Cerebellar cortex (tissue), 1 donor: ENCODE data around the gene NMD3.
"Not testable (repeated sequence)": the region's sequence is repeated elsewhere in the genome, so short reads cannot be mapped to it uniquely, and the experiment has no call there.

Experiments
- DNase-seq: peaks from one replicate; pipeline ENCODE4 v3.0.0-alpha.2; 2015; ENCODE audit warnings: low spot score

NMD3 gene

GRCh38 chr3:161231861-161232260 is 10.8 kb downstream of the NMD3 start:
- no peak for DNase-seq

DNA sequence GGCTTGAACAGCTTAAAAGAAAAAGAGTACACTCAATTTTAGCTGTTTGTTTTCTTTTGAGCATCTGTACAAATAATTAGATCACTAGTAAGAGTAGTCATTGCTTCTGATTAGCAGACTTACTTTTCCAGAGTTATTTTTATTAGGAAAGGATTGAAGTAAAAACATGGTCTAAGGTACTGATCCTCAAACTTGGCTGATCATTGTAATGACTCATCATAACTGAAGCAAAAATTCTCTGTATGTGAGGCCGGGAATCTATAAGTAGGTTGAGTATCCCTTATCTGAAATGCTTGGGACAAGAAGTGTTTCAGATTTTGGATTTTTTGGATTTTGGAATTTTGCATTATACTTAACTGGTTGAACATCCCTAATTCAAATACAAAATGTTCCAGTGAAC is 12.4 kb downstream of the NMD3 start:
- DNase-seq, result no peak

GRCh38 chr3:161236240-161236639 is 15.1 kb downstream of the NMD3 start:
- no peak for DNase-seq

GRCh38 chr3:161239700-161240099 is 18.6 kb downstream of the NMD3 start:
- no peak for DNase-seq

DNA sequence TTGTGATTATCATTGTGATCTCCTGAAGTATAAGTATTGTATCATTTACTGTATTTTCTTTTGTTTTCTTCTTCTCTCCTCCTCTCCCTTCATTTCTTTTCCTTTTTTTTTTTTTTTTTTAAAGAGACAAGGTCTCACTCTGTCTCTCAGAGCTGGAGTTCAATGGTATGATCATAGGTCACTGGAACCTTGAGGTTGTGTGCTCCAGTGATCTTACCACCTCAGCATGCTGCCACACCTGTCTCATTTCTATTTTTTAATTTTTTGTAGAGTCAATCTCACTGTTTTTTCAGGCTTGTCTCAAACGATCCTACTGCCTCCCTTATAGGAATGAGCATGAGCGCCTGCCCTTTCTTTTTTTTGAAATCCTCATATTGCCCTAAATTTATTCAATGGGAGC is 23.4 kb downstream of the NMD3 start:
- DNase-seq, result no peak

DNA sequence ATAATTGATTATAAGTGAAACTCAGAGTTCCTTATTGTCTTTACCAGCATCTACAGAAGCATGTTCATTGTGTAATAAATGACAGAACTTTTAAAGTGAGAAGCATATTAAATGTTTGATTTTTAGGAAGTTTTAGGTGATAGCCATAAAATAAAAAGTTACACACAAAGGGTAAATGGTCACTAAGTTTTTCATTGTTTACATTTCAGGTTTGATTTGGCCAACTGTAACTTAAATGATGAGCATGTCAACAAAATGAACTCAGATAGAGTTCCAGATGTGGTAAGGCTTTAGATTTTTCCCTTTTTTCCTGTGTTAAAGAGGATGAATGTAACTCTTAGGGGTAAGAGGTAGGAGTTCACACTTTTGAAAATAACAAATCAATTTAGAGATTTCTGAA is 25.9 kb downstream of the NMD3 start:
- no peak for DNase-seq

GRCh38 chr3:161250116-161250515 is 29.0 kb downstream of the NMD3 start:
- DNase-seq, result no peak

- no peak for DNase-seq
Measured at GRCh38 chr3:161251716-161252115, 30.6 kb downstream of the NMD3 start.

DNA sequence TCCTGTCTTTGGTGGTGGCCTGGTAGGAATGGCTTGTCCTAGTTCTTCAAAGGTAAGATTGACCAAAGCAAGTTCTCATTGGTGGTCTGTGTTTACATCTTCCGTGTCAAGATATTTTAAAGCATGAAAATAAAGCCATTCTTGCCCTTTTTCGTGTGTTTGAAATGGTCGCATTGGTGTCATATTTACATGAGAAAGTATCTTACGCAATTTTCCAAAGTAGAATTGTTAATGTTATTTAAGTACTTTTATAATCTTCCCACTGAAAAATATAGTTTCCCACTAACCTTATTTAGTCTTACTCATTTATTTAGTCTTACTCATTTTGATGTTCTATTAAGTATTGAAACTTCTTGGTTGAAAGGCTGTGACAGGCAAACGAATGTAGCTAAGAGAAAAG is 31.0 kb downstream of the NMD3 start:
- no peak for DNase-seq

GRCh38 chr3:161253711-161254110 is 32.6 kb downstream of the NMD3 start:
- DNase-seq, result no peak

- DNase-seq, result no peak
Measured at GRCh38 chr3:161254861-161255260, 33.8 kb downstream of the NMD3 start.

DNA sequence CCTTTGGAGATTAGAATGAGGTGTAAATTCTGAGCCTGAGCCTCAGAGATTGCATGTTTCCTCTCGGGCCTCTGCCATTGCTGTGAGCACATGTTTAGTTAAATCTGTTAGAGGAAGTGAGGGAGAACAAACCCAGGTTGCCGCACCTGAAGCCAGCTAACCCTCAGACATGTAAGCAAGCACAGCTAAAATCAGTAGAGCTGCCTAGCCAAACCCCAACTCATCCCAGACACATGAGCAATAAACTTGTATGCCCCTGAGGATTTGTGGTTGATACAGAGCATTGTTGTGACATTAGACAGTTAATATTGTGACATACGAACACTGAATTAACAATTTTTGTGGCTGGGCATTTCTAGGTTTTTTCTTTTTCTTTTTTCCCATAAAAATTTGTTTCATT is 41.9 kb downstream of the NMD3 start:
- no peak for DNase-seq

DNA sequence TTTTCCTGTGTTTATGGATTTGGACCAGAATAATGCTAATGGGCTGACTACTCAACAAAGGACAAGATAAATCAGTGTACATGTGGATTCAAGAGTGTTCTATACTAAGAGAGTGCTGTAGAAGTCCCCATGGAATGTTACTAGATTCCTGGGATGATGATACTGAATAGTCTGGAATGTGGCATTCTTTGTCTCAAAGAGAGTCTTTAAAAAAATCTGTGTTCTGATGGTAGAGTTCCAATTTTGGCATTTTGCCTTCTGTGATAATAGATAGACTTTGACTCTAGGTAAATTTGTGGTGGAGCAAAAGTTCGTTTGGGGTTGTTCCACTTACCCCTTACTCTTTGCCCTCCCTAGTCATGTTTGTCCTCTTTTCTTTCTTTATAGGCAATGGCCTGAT is 43.7 kb downstream of the NMD3 start:
- no peak for DNase-seq

- DNase-seq, result no peak
Measured at GRCh38 chr3:161265916-161266571, 44.9 kb downstream of the NMD3 start.

DNA sequence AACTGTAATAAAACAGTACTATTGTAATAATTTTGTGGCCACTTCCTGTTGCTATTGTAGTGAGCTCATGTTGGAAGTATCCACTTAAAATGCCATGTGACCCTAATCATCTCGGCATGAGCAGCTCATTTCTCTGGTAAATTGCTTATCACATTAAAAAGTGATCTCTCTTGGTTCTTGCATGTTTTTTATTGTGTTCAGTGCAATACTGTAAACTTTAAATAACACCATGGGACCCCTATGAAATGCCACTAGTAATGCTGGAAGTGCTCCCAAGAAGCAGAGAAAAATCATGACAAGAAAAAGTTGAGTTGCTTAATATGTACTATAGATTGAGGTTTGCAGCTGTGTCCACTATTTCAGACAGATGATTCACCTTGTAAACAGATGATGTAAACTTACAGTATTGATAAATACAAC is 45.6 kb downstream of the NMD3 start:
- DNase-seq, result no peak

DNA sequence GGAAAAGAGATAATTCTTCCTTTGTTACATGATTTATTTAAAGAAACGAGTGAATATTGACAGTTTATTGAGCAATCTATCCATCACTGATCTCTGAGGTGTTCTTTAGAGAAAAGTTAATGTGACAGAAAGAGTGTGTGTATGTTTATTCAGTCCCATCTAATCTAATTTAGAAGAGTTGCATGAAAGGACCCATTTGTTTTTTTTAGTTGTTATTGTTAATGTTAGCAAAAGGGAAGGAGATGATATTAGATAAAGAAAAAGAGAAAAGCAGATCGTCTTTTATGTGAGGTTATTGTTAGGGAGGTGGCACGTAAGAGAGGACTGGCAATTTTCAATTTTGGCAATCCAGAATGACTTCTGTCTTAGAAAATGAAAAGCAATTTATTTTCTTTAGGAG is 46.5 kb downstream of the NMD3 start:
- DNase-seq, result no peak

GRCh38 chr3:161268601-161269000 is 47.5 kb downstream of the NMD3 start:
- no peak for DNase-seq

- no peak for DNase-seq
Measured at GRCh38 chr3:161270991-161271390, 49.9 kb downstream of the NMD3 start.

GRCh38 chr3:161271646-161272045 is 50.5 kb downstream of the NMD3 start:
- DNase-seq, result no peak

DNA sequence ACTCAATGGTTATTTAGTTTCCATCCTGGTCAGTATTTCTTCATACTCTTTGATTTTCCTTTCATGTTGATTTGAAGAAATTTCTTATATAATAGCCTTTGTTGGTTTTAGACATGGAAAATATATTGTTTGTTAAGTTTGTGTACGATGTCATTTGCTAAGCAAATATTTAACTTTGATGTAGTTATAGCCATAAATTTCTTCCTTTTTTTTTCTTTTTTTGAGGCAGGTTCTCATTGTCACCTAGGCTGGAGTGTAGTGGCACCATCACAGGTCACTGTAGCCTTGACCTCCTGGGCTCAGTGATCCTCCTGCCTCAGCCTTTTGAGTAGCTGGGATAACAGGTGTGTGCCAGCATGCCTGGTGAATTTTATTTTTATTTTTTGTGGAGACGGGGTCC is 51.4 kb downstream of the NMD3 start:
- DNase-seq, result no peak

GRCh38 chr3:161273589-161274218 is 52.6 kb downstream of the NMD3 start:
- DNase-seq, result peak; percentile 61

- DNase-seq, result peak; percentile 64
Measured at GRCh38 chr3:161274691-161275298, 53.7 kb downstream of the NMD3 start.

DNA sequence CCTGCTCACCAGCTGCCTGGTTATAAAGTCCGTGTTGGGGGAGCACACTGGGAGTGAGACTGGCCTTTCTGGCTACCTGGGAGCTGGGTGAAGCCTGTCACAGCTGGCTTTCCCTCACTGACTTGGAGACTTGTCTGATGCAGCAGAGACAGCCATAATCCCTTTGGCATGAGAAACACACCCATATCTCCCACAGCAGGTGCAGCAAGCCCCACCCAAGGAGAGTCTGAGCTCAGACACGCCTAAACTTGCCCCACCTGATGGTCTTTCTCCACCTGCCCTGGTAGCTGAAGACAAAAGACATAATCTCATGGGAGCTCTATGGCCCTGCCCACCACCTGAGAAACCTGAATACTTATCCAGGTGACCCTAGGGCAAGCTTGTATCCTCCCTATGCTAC is 54.8 kb downstream of the NMD3 start:
- no peak for DNase-seq

DNA sequence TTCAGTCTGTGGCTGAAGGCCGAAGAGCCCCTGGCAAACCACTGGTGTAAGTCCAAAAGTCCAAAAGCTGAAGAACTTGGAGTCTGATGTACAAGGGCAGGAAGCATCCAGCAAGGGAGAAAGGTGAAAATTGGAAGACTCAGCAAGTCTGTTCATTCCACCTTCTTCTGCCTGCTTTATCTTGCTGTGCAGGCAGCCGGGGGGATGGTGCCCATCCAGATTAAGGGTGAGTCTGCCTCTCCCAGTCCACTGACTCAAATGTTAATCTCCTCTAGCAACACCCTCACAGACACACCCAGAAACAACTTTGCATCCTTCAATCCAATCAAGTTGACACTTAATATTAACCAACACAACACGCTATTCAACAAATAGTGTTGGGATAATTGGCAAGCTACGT is 61.3 kb downstream of the NMD3 start:
- DNase-seq, result not testable (repeated sequence)
